ENCODE results near the gene PNPO. TPM values are rescaled to one million over a fixed set of nuclear protein-coding genes. Genes with fewer than 3 reads are reported as not detected.

PNPO gene
- polyA plus RNA-seq, 1 donor (not counting 4 experiments of a cell fraction or from before 2014, with no cell fraction given), result 35.5 TPM

DNA sequence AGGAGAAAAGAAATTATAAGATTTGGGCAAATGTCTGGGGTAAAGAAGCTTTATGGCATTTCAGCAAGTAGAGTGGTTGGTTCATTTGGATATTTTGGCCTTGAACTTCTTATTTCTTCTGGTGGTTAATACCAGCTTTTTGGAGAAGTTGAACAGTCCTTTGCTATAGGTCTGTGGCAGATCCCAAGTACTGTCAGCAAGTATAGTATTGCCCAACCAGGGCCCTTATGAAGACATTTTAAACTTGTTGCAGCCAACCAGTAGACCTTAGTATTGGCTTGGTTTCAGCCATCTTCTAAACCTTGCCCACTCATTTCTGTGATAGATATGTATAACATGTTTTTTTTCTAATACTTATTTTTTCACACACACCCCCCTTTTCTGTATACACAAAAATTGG, 43.1 kb upstream of the PNPO start:
- FAIRE-seq (no peak), DNase-seq (ENCODE audit: low read depth, low spot score) (no peak)
- peaks cover 9% of the 10 kb centered on the region for H3K79me2 ChIP-seq (ENCODE audit: control insufficient read depth, insufficient read depth, low read length)
- no peaks in the 10 kb centered on the region for H4K20me1 ChIP-seq (ENCODE audit: control insufficient read depth, extremely low read depth, insufficient read depth, low read length)
- no peak overlapping the region for H3K27ac ChIP-seq (ENCODE audit: control insufficient read depth, insufficient read depth, low read length)
- peaks cover 29% of the 10 kb centered on the region for H3K4me1 ChIP-seq (ENCODE audit: control insufficient read depth, extremely low read depth, insufficient read depth, low read length)
- TF ChIP-seq EZH2 (IDR thresholded peaks at IDR 0.05; ENCODE audit: low read length), result no peak
- TF ChIP-seq, protein P1, sequence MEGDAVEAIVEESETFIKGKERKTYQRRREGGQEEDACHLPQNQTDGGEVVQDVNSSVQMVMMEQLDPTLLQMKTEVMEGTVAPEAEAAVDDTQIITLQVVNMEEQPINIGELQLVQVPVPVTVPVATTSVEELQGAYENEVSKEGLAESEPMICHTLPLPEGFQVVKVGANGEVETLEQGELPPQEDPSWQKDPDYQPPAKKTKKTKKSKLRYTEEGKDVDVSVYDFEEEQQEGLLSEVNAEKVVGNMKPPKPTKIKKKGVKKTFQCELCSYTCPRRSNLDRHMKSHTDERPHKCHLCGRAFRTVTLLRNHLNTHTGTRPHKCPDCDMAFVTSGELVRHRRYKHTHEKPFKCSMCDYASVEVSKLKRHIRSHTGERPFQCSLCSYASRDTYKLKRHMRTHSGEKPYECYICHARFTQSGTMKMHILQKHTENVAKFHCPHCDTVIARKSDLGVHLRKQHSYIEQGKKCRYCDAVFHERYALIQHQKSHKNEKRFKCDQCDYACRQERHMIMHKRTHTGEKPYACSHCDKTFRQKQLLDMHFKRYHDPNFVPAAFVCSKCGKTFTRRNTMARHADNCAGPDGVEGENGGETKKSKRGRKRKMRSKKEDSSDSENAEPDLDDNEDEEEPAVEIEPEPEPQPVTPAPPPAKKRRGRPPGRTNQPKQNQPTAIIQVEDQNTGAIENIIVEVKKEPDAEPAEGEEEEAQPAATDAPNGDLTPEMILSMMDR (optimal IDR thresholded peaks at IDR 0.05 in 1 of 3, IDR thresholded peaks at IDR 0.05 in 1 of 3, conservative IDR thresholded peaks at IDR 0.05 in 1 of 3; ENCODE audit: extremely low read depth in 1 of 3, insufficient read depth in 2 of 3, low read length in 3 of 3), result no peak
- no peak overlapping the region for H3K4me2 ChIP-seq (ENCODE audit: control insufficient read depth, extremely low read depth, insufficient read depth, low read depth, low read length)
- no peaks in the 10 kb centered on the region for H3K9me3 ChIP-seq (ENCODE audit: control insufficient read depth, low read depth, low read length)
- H3K9me1 ChIP-seq (ENCODE audit: control insufficient read depth, extremely low read depth, insufficient read depth, low read length), result no peaks in the 10 kb centered on the region
- H2AFZ ChIP-seq (ENCODE audit: control insufficient read depth, low read length), result no peak overlapping the region
- peaks cover 0 to 4% of the 10 kb centered on the region in 2 experiments for H3K36me3 ChIP-seq (ENCODE audit: control insufficient read depth in 2 of 2, extremely low read depth in 1 of 2, insufficient read depth in 2 of 2, low read length in 2 of 2)
- no peaks in the 10 kb centered on the region for H3K27me3 ChIP-seq (ENCODE audit: control insufficient read depth, extremely low read depth, insufficient read depth, low read length)
- dilution Hi-C loops (cut with MboI; ENCODE audit: extremely low pct_ligation_motif_present, low sequenced_read_pairs), result no loop called here
- H3K9ac ChIP-seq (ENCODE audit: control insufficient read depth, extremely low read depth, insufficient read depth, low read length), result no peak overlapping the region
- H3K4me3 ChIP-seq (ENCODE audit: control insufficient read depth in 2 of 3, extremely low read depth in 1 of 3, insufficient read depth in 2 of 3, low read depth in 1 of 3, low read length in 3 of 3), result no peak overlapping the region

DNA sequence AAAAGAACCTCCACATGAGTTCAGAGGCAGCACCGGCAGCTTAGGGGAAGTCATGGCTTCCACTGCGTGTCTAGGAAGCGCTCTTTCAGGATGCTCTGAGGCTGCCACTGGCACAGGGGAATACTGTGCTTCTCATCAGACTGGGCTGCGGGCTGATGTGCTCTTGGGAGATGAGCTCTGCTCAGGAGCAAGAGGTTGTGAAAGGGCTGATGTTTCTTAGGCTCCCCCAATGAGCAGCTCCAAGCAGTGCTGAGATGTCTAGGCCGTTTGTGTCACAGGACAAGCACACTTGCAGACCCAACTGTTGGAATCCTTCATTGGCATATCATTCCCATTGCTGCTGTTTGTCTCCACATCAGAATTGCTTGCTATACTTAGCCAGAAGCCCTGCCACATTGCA, 41.7 kb upstream of the PNPO start:
- FAIRE-seq (no peak), DNase-seq (ENCODE audit: low read depth, low spot score) (no peak)
- no peaks in the 10 kb centered on the region for H3K9me1 ChIP-seq (ENCODE audit: control insufficient read depth, extremely low read depth, insufficient read depth, low read length)
- dilution Hi-C loops (cut with MboI; ENCODE audit: extremely low pct_ligation_motif_present, low sequenced_read_pairs), result no loop called here
- no peak overlapping the region for H3K4me3 ChIP-seq (ENCODE audit: control insufficient read depth in 2 of 3, extremely low read depth in 1 of 3, insufficient read depth in 2 of 3, low read depth in 1 of 3, low read length in 3 of 3)
- H3K4me1 ChIP-seq (ENCODE audit: control insufficient read depth, extremely low read depth, insufficient read depth, low read length), result peaks cover 16% of the 10 kb centered on the region
- no peaks in the 10 kb centered on the region for H3K9me3 ChIP-seq (ENCODE audit: control insufficient read depth, low read depth, low read length)
- no peak overlapping the region for H3K9ac ChIP-seq (ENCODE audit: control insufficient read depth, extremely low read depth, insufficient read depth, low read length)
- H3K27me3 ChIP-seq (ENCODE audit: control insufficient read depth, extremely low read depth, insufficient read depth, low read length), result no peaks in the 10 kb centered on the region
- H3K4me2 ChIP-seq (ENCODE audit: control insufficient read depth, extremely low read depth, insufficient read depth, low read depth, low read length), result no peak overlapping the region
- no peak for TF ChIP-seq EZH2 (IDR thresholded peaks at IDR 0.05; ENCODE audit: low read length)
- TF ChIP-seq, protein P1 (optimal IDR thresholded peaks at IDR 0.05 in 1 of 3, IDR thresholded peaks at IDR 0.05 in 1 of 3, conservative IDR thresholded peaks at IDR 0.05 in 1 of 3; ENCODE audit: extremely low read depth in 1 of 3, insufficient read depth in 2 of 3, low read length in 3 of 3), result no peak
- peaks cover 0 to 4% of the 10 kb centered on the region in 2 experiments for H3K36me3 ChIP-seq (ENCODE audit: control insufficient read depth in 2 of 2, extremely low read depth in 1 of 2, insufficient read depth in 2 of 2, low read length in 2 of 2)
- no peak overlapping the region for H3K27ac ChIP-seq (ENCODE audit: control insufficient read depth, insufficient read depth, low read length)
- no peaks in the 10 kb centered on the region for H4K20me1 ChIP-seq (ENCODE audit: control insufficient read depth, extremely low read depth, insufficient read depth, low read length)
- H2AFZ ChIP-seq (ENCODE audit: control insufficient read depth, low read length), result no peak overlapping the region
- H3K79me2 ChIP-seq (ENCODE audit: control insufficient read depth, insufficient read depth, low read length), result peaks cover 9% of the 10 kb centered on the region

All from keratinocyte (primary cell).